ENCODE results near the gene FAM240A. TPM values are rescaled to one million over a fixed set of nuclear protein-coding genes. Genes with fewer than 3 reads are reported as not detected.

Gene FAM240A
- total RNA-seq, 3 donors from 2014 or later: not detected

DNA sequence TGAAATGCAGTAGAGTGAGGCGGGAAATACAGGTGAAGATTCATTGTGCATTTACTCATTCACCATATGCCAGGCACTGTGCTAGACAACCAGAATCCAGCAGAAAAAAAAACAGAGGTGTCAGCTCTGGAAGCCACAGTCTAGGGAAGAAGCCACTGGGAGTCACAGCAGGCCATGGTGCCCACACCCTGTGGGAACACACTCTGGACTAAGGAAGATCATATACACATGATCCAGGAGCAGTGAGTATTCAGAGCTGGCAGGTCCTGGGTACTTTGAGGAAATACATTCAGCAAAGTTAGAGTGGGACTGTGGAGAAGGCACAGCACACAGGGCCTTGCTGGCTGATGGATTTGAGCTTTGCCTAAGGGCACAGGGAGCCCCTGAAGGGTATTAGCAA, 14.8 kb downstream of the FAM240A start:
- ATAC-seq: no peak
- H3K4me1 Mint-ChIP-seq (ENCODE audit: low read depth): peaks cover 12% of the 10 kb centered on the region
- peaks cover 9% of the 10 kb centered on the region for H3K27me3 Mint-ChIP-seq (ENCODE audit: low read depth)

DNA sequence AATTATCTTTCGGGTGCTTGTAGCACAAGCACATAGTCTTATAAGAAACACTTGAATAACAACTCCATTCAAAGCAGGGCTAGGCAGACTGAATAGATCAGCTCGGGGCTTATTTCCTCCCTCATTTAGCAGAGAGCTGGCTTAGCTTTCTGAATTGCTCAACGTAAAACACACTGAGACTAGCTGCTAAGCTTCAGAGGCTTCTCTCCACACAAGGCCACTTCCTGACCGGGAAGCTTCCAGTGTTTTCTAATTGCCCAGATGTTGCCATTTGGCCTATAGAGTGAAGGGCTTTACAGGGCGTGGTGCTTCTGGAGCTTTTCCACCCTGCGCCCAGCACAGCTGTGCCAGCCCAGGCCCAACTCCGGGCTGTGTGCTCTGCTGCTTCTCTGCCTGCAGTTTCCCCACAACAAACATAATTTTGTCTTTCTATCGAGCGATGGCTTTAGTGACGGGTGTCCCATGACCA, 16.6 kb downstream of the FAM240A start:
- no peak for ATAC-seq
- Mint-ChIP-seq H3K36me3 (ENCODE audit: insufficient read depth) (no peaks in the 10 kb centered on the region), H3K4me3 (no peak overlapping the region), H3K27me3 (ENCODE audit: low read depth) (peaks cover 6% of the 10 kb centered on the region), H3K4me1 (ENCODE audit: low read depth) (peaks cover 12% of the 10 kb centered on the region), H3K9me3 (no peaks in the 10 kb centered on the region)
- DNase-seq: no peak

More for the DNA sequence above, 14.8 kb downstream of the FAM240A start:
- no peaks in the 10 kb centered on the region for H3K9me3 Mint-ChIP-seq
- H3K36me3 Mint-ChIP-seq (ENCODE audit: insufficient read depth): no peaks in the 10 kb centered on the region
- no peak for DNase-seq
- no peak overlapping the region for H3K4me3 Mint-ChIP-seq

DNA sequence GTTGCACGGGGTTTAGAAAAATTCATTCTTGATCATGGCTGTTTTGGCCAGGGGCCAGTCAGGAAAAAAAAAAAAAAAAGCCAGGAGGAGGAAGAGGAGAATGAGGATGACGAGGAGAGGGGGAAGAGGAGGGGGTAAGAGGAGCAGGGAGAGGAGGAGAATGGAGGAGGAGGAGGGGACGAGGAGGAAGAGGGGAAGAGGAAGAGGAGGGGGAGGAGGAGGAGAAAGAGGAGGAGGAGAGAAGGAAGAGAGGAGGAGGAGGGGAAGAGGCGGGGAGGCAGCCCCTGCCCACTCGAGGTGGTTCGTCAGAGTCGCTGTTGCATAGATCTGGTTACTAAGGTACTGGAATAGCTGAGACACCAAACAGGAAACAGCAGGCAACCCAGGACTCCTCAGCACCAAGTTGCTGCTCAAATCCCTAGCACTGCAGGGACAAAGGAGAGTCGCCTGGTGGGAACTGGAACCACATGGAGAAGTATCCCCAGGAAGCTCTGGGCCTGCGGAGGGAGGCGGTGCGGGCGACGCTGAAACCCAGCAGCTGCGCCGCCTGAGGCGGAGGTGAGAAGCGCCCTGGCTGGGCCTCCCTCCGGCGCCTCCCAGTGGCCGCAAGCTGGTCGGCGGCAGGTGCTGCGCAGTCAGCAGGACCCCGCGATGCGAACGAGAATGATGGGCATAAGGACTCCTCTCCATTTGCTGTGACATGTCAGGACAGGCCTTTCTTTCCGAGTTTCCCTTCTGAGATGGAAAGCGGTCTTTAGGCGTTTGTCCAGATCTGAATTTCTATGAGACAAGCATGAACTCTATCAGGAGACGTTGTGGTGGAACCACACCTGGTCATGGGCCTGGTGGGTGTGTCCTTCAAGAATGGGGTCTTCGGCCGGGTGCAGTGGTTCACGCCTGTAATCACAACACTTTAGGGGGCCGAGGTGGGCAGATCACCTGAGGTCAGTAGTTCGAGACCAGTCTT, 17.5 kb downstream of the FAM240A start:
- Mint-ChIP-seq H3K27me3 (ENCODE audit: low read depth) (peaks cover 3% of the 10 kb centered on the region), H3K9me3 (no peaks in the 10 kb centered on the region), H3K4me1 (ENCODE audit: low read depth) (peaks cover 16% of the 10 kb centered on the region), H3K36me3 (ENCODE audit: insufficient read depth) (no peaks in the 10 kb centered on the region), H3K4me3 (peak overlapping the region; percentile 63)
- DNase-seq: peak; percentile 68
- ATAC-seq: peak; percentile 99 to 100

DNA sequence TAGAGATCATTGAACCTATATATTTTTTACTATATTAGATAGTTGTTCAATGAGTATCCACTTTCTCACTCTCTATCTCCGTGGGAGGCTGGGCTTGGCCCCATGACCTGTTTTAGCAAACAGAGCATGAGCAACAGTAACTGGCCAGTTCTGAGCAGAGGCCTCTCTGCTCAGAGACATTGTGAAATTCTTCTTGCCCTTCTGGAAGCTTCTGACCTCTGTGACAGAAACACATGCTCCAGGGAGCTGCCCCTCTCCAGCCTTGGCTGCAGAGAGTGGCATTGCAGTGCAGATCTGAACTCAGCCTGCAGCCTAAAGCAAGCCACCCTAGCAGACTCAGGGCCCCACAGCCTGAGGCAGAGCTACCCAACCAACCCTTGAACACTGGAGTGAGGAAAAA, 20.5 kb downstream of the FAM240A start:
- no peak for DNase-seq
- H3K36me3 Mint-ChIP-seq (ENCODE audit: insufficient read depth): no peaks in the 10 kb centered on the region
- H3K27me3 Mint-ChIP-seq (ENCODE audit: low read depth): no peaks in the 10 kb centered on the region
- ATAC-seq: no peak
- H3K9me3 Mint-ChIP-seq: no peaks in the 10 kb centered on the region
- H3K4me3 Mint-ChIP-seq: no peak overlapping the region
- H3K4me1 Mint-ChIP-seq (ENCODE audit: low read depth): peaks cover 18% of the 10 kb centered on the region

DNA sequence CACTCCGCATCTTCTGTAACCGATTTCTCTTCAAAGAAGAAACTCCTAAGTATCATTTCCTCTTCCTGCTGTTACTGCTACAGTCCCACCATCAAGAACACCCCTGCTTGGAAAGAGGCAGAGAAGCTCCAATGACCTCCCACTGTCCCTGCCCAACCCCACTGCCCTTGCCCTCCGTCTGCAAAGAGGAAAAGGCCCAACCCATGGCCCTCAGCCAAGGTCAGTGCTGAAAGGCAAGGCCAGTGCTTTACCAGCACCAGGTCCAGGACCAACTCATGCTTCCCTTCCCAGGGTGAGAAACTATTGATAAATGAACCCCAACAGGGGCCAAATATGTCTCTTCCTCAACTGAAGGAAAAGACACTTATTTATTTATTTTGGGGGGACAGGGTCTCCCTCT, 22.5 kb downstream of the FAM240A start:
- H3K4me1 Mint-ChIP-seq (ENCODE audit: low read depth): peaks cover 11% of the 10 kb centered on the region
- H3K27me3 Mint-ChIP-seq (ENCODE audit: low read depth): no peaks in the 10 kb centered on the region
- H3K4me3 Mint-ChIP-seq: no peak overlapping the region
- no peak for DNase-seq
- no peaks in the 10 kb centered on the region for H3K9me3 Mint-ChIP-seq
- no peak for ATAC-seq
- H3K36me3 Mint-ChIP-seq (ENCODE audit: insufficient read depth): no peaks in the 10 kb centered on the region

DNA sequence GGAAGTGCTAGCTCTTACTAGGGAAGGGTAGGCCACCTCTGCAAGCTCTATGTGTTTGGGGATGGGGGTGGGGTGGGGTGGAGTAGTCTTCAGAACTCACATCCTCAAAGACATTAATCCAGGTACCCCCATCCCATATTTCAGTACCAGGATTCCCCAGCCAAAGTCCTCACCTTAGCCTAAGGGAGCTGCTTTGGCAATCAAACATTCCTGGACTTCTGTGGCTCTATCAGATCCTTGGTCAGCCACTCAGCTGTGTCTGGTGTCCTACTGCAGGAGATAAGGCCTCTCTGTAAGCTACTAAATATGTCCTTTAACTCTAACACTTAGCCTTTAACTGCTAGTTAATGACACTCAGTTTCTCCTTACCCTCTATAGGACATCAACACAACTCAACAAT, 26.9 kb downstream of the FAM240A start:
- peaks cover 12% of the 10 kb centered on the region for H3K9me3 Mint-ChIP-seq
- no peak overlapping the region for H3K4me3 Mint-ChIP-seq
- no peak for DNase-seq
- peaks cover 6% of the 10 kb centered on the region for H3K4me1 Mint-ChIP-seq (ENCODE audit: low read depth)
- ATAC-seq: no peak
- no peaks in the 10 kb centered on the region for H3K36me3 Mint-ChIP-seq (ENCODE audit: insufficient read depth)
- H3K27me3 Mint-ChIP-seq (ENCODE audit: low read depth): peaks cover 7% of the 10 kb centered on the region

DNA sequence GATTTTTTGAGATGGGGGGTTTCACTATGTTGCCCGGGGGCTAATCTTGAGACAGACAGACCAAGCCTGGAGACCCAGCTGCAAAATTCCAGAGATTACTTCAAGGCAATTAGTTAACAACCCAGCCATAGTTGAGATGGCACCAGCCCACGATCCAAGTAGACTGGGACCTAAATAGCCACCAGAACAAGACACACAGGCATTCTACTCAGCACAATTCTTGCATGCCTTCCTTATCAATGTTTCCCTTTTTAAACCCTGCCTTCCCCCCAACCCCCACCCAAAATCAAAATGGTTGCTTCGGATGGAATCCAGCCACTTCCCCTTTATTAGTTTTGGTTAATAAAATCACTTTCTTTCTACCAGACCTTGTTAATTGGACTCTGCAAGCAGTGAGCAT, 28.6 kb downstream of the FAM240A start:
- no peaks in the 10 kb centered on the region for H3K36me3 Mint-ChIP-seq (ENCODE audit: insufficient read depth)
- H3K27me3 Mint-ChIP-seq (ENCODE audit: low read depth): peaks cover 13% of the 10 kb centered on the region
- no peak for DNase-seq
- H3K4me1 Mint-ChIP-seq (ENCODE audit: low read depth): no peaks in the 10 kb centered on the region
- peaks cover 12% of the 10 kb centered on the region for H3K9me3 Mint-ChIP-seq
- ATAC-seq: no peak
- no peak overlapping the region for H3K4me3 Mint-ChIP-seq

DNA sequence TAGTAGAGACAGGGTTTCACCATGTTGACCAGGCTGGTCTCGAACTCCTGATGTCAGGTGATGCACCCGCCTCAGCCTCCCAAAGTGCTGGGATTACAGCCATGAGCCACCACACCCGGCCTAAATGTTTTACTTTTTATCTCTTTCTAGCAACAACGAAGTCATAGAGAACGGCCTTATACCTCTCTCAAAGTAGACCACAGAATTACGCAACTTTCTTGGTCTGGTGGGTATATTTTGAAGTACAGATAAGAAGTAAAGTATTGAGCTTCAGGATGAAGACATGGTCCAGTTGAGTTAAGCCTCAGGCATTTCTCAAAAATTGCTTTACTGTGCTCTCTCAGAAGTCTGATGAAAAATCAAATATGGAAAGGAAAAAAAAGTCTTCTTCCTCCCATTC, 30.6 kb downstream of the FAM240A start:
- ATAC-seq: no peak
- no peak for DNase-seq
- peaks cover 12% of the 10 kb centered on the region for H3K9me3 Mint-ChIP-seq
- H3K27me3 Mint-ChIP-seq (ENCODE audit: low read depth): peaks cover 20% of the 10 kb centered on the region
- H3K36me3 Mint-ChIP-seq (ENCODE audit: insufficient read depth): no peaks in the 10 kb centered on the region
- no peaks in the 10 kb centered on the region for H3K4me1 Mint-ChIP-seq (ENCODE audit: low read depth)
- no peak overlapping the region for H3K4me3 Mint-ChIP-seq

DNA sequence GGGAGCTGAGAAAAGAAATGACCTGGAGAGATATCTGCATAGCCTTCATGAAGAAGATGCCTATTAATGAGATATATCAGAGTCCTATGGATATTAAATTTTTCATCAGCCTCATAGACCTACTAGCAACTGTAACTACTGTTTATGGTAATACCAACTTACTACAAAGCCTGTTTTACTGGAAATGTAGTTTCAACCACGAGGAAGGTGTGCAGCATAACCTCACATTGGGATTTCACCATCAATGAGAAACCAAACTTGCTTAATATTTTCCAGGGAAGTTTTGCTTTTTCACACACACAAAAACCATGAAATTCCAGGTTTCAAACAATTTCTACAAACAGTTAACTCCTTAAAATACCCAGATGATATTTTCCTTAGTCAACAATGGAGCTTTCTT, 31.4 kb downstream of the FAM240A start:
- Mint-ChIP-seq H3K4me1 (ENCODE audit: low read depth) (no peaks in the 10 kb centered on the region), H3K9me3 (peaks cover 12% of the 10 kb centered on the region), H3K27me3 (ENCODE audit: low read depth) (peaks cover 20% of the 10 kb centered on the region), H3K36me3 (ENCODE audit: insufficient read depth) (no peaks in the 10 kb centered on the region), H3K4me3 (no peak overlapping the region)
- no peak for DNase-seq
- ATAC-seq: no peak

DNA sequence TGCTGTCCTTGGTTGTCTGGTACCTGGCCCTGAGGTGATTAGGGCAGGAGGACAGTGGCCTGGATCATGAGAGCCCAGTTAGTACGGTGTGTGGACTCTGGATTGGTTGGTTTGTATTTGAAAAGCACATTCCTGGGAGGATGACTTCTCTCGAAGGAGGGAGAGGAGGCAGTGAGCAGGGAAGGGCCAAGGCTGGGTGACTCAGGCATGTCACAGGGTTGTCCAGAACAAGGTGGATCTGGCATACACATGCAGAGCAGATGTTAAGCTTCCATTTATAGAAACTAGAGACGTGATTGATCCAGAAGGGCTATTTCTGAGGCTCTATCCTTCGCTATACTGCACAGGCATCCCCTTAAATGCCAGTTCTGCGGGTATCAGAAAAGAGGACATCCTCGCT, 34.4 kb downstream of the FAM240A start:
- H3K27me3 Mint-ChIP-seq (ENCODE audit: low read depth): peaks cover 29% of the 10 kb centered on the region
- H3K4me1 Mint-ChIP-seq (ENCODE audit: low read depth): no peaks in the 10 kb centered on the region
- H3K4me3 Mint-ChIP-seq: no peak overlapping the region
- DNase-seq (no peak), ATAC-seq (no peak)
- no peaks in the 10 kb centered on the region for H3K9me3 Mint-ChIP-seq
- H3K36me3 Mint-ChIP-seq (ENCODE audit: insufficient read depth): no peaks in the 10 kb centered on the region

DNA sequence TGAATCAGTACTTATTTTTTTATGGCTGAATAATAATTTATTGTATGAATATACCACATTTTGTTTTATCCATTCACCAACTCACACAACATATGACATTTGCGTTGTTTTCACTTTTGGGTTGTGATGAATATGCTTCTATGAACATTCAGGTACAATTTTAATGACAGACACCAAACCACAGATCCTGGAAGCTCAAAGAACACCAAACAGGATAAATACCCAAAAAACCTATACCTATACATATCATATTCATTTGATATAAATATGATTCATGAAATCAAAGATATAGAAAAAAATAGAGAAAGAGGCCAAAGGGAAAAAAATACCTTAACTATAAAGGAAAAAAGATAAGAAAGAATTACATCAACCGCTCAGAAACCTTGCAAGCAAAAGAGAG, 35.8 kb downstream of the FAM240A start:
- no peaks in the 10 kb centered on the region for H3K4me1 Mint-ChIP-seq (ENCODE audit: low read depth)
- ATAC-seq (no peak), DNase-seq (no peak)
- peaks cover 30% of the 10 kb centered on the region for H3K27me3 Mint-ChIP-seq (ENCODE audit: low read depth)
- H3K36me3 Mint-ChIP-seq (ENCODE audit: insufficient read depth): peaks cover 2% of the 10 kb centered on the region
- H3K4me3 Mint-ChIP-seq: no peak overlapping the region
- H3K9me3 Mint-ChIP-seq: peaks cover 7% of the 10 kb centered on the region

DNA sequence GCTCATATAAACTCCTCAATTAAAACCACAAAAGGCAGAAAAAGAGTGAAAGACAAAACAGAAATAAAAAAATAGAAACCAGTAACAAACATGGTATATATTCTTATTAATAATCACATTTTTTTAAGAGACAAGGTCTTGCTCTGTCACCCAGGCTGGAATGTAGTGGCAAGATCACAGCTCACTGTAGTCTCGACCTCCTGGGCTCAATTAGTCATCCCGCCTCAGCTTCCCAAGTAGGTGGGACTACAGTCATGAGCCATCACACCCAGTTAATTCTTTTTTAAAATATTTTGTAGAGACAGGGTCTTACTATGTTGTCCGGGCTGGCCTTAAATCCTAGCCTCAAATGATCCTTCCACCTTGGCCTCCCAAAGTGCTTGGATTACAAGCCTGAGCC, 37.1 kb downstream of the FAM240A start:
- ATAC-seq (no peak), DNase-seq (no peak)
- no peaks in the 10 kb centered on the region for H3K4me1 Mint-ChIP-seq (ENCODE audit: low read depth)
- peaks cover 2% of the 10 kb centered on the region for H3K36me3 Mint-ChIP-seq (ENCODE audit: insufficient read depth)
- H3K27me3 Mint-ChIP-seq (ENCODE audit: low read depth): peaks cover 32% of the 10 kb centered on the region
- no peak overlapping the region for H3K4me3 Mint-ChIP-seq
- peaks cover 7% of the 10 kb centered on the region for H3K9me3 Mint-ChIP-seq

DNA sequence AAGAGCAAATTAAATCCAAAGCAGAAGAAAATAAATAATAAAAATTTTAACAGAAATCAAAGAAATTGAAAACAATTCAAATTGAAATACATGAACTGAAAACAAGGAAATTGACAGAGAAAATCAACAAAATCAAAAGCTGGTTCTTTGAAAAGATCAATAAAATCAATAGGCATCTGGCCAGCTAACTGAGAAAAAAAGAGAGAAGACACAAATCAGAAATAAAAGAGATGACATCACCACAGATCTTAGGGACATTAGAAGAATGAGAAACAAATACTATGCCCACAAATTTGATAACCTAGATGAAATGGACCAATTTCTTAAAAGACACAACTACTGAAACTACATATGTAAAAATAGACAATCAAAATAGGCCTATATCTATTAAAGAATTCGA, 38.8 kb downstream of the FAM240A start:
- peaks cover 2% of the 10 kb centered on the region for H3K36me3 Mint-ChIP-seq (ENCODE audit: insufficient read depth)
- no peak for ATAC-seq
- no peaks in the 10 kb centered on the region for H3K4me1 Mint-ChIP-seq (ENCODE audit: low read depth)
- no peak for DNase-seq
- H3K9me3 Mint-ChIP-seq: peaks cover 7% of the 10 kb centered on the region
- H3K4me3 Mint-ChIP-seq: no peak overlapping the region
- H3K27me3 Mint-ChIP-seq (ENCODE audit: low read depth): peaks cover 27% of the 10 kb centered on the region

DNA sequence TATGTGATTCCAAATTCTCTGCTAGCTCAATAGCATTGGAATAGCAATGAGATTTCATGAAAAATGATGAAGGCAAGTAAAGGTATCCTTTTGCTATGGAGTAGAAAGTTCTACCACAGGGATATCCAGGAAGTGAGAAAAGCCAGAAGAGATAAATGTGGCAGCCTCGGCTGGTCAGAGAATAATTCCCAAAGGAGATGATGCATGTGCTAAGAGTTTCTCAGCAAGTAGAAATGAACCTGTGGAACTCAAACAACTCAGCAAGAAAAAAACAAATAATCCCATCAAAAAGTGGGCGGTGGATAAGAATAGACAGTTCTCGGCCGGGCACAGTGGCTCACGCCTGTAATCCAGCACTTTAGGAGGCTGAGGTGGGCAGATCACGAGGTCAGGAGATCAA, 42.9 kb downstream of the FAM240A start:
- ATAC-seq (no peak), DNase-seq (no peak)
- H3K4me3 Mint-ChIP-seq: no peak overlapping the region
- H3K36me3 Mint-ChIP-seq (ENCODE audit: insufficient read depth): peaks cover 2% of the 10 kb centered on the region
- H3K27me3 Mint-ChIP-seq (ENCODE audit: low read depth): peaks cover 13% of the 10 kb centered on the region
- peaks cover 7% of the 10 kb centered on the region for H3K9me3 Mint-ChIP-seq
- H3K4me1 Mint-ChIP-seq (ENCODE audit: low read depth): no peaks in the 10 kb centered on the region

All from activated T-cell treated with anti-CD3 and anti-CD28 coated beads, Interleukin-2, amount 50 U/mL, for 4 hours (primary cell).